HepG2 (cell line): ENCODE data around the gene RFC1. TPM values are rescaled to one million over a fixed set of nuclear protein-coding genes. Genes with fewer than 3 reads are reported as not detected.

ENCODE experiments used
- AGO1 ChIP-seq: fragments of 200-400 bp; formaldehyde crosslinking; IDR thresholded peaks from 2 replicates; pipeline ENCODE4 v1.6.1; 2017; ENCODE audit warnings: mild to moderate bottlenecking, low read depth, low read length, moderate library complexity; ENCODE audit not compliant: poor library complexity, severe bottlenecking
- ATAD3A ChIP-seq: sonication (generic); formaldehyde crosslinking; IDR thresholded peaks from 2 replicates; pipeline ENCODE4 v1.4.0; 2020; ENCODE audit warnings: missing genetic modification reagents
- CREM ChIP-seq, 2 experiments: sonication (generic) in 1 of 2; formaldehyde crosslinking in 1 of 2; IDR thresholded peaks; 2 replicates each; pipeline versions ENCODE4 v1.4.0 to v1.6.1; 2016 to 2020; ENCODE audit warnings: antibody characterized with exemption in 1 of 2, mild to moderate bottlenecking in 1 of 2, missing genetic modification reagents in 1 of 2
- DNMT3B ChIP-seq: conservative IDR thresholded peaks from 2 replicates; pipeline ENCODE4 v1.6.1; 2016; ENCODE audit warnings: missing biosample characterization, control low read depth
- DPF2 ChIP-seq: sonication (generic); formaldehyde crosslinking; IDR thresholded peaks from 2 replicates; pipeline ENCODE4 v1.4.0; 2020; ENCODE audit warnings: mild to moderate bottlenecking, low read depth, missing genetic modification reagents, borderline replicate concordance
- EP300 ChIP-seq, 3 experiments: sonication (generic) in 1 of 3; formaldehyde crosslinking in 1 of 3; IDR thresholded peaks; 2 replicates each; pipeline versions ENCODE4 v1.5.1 to v1.6.1; 2011 to 2020; ENCODE audit warnings: low read depth in 2 of 3, low read length in 2 of 3, borderline replicate concordance in 1 of 3, improper control_type of control experiment in 1 of 3, mild to moderate bottlenecking in 1 of 3, missing genetic modification reagents in 1 of 3, moderate library complexity in 1 of 3
- JARID2 ChIP-seq: sonication (generic); formaldehyde crosslinking; IDR thresholded peaks from 2 replicates; pipeline ENCODE4 v1.8.1; 2023; ENCODE audit warnings: missing genetic modification reagents, inconsistent platforms; ENCODE audit not compliant: insufficient replicate concordance
- KDM2A ChIP-seq: sonication (generic); formaldehyde crosslinking; IDR thresholded peaks from 2 replicates; pipeline ENCODE4 v1.4.0; 2020; ENCODE audit warnings: low read depth, missing genetic modification reagents, borderline replicate concordance
- KLF15 ChIP-seq: sonication (generic); formaldehyde crosslinking; IDR thresholded peaks from 2 replicates; pipeline ENCODE4 v1.8.1; 2023; ENCODE audit warnings: borderline replicate concordance, mild to moderate bottlenecking, inconsistent platforms, missing genetic modification reagents, mixed read lengths
- MAFG ChIP-seq: sonication (generic); formaldehyde crosslinking; IDR thresholded peaks from 2 replicates; pipeline ENCODE4 v1.5.1; 2020; ENCODE audit warnings: mild to moderate bottlenecking, missing genetic modification reagents
- MAZ ChIP-seq, 2 experiments: sonication (generic) in 1 of 2; formaldehyde crosslinking in 1 of 2; IDR thresholded peaks; 2 replicates each; pipeline versions ENCODE4 v1.5.0 to v1.6.1; 2012 to 2020; ENCODE audit warnings: low read depth in 2 of 2, mild to moderate bottlenecking in 2 of 2, borderline replicate concordance in 1 of 2, improper control_type of control experiment in 1 of 2, low read length in 1 of 2, missing genetic modification reagents in 1 of 2, moderate library complexity in 1 of 2
- MBNL3 ChIP-seq: fragments of 250-450 bp; sonication (Bioruptor Pico); conservative IDR thresholded peaks from 2 replicates; pipeline ENCODE4 v1.8.0; 2022; ENCODE audit warnings: mild to moderate bottlenecking, inconsistent platforms
- MTA1 ChIP-seq: sonication (generic); formaldehyde crosslinking; IDR thresholded peaks from 2 replicates; pipeline ENCODE4 v1.4.0; 2020; ENCODE audit warnings: missing genetic modification reagents, mild to moderate bottlenecking, borderline replicate concordance
- NPAS2 ChIP-seq: sonication (generic); formaldehyde crosslinking; IDR thresholded peaks from 2 replicates; pipeline ENCODE4 v1.8.0; 2022; ENCODE audit warnings: mild to moderate bottlenecking, missing genetic modification reagents, borderline replicate concordance
- SP4 ChIP-seq: sonication (generic); formaldehyde crosslinking; IDR thresholded peaks from 2 replicates; pipeline ENCODE4 v1.8.1; 2023; ENCODE audit warnings: mild to moderate bottlenecking, missing genetic modification reagents
- ZNF234 ChIP-seq: sonication (generic); formaldehyde crosslinking; conservative IDR thresholded peaks from 2 replicates; pipeline ENCODE4 v1.5.1; 2020; ENCODE audit warnings: mild to moderate bottlenecking, missing genetic modification reagents
- ZNF607 ChIP-seq: sonication (generic); formaldehyde crosslinking; IDR thresholded peaks from 2 replicates; pipeline ENCODE4 v1.5.1; 2020; ENCODE audit warnings: missing genetic modification reagents, mild to moderate bottlenecking, borderline replicate concordance
- ZNF768 ChIP-seq: sonication (generic); formaldehyde crosslinking; IDR thresholded peaks from 2 replicates; pipeline ENCODE4 v1.4.0; 2020; ENCODE audit warnings: missing genetic modification reagents
- ZNF775 ChIP-seq: sonication (generic); formaldehyde crosslinking; IDR thresholded peaks from 2 replicates; pipeline ENCODE4 v1.4.0; 2020; ENCODE audit warnings: missing genetic modification reagents, mild to moderate bottlenecking, moderate library complexity, borderline replicate concordance
- ZNF790 ChIP-seq: sonication (generic); formaldehyde crosslinking; IDR thresholded peaks from 2 replicates; pipeline ENCODE4 v1.8.0; 2022; ENCODE audit warnings: missing genetic modification reagents, mild to moderate bottlenecking, borderline replicate concordance
- polyA plus RNA-seq, 8 experiments: library from polyadenylated mRNA; depleted of rRNA in 3 of 8; stranded (reverse) in 7 of 8; unstranded in 1 of 8; fragments of >200 nt; fragmentation: Illumina TruSeq in 4 of 8; extraction: Trizol in 4 of 8; gene quantifications; 2 replicates each; pipeline versions ENCODE4 v1.2.1 to v1.2.3, GENCODE V29; 2011 to 2016; ENCODE audit warnings: low read depth in 4 of 8, missing spikeins in 1 of 8, mixed read lengths in 1 of 8; ENCODE audit not compliant: insufficient read depth in 1 of 8
- total RNA-seq, 5 experiments: library from RNA; depleted of rRNA; stranded (reverse); fragments of >200 nt; fragmentation: Illumina TruSeq; extraction: Trizol; gene quantifications; 2 replicates each; pipeline ENCODE4 v1.2.3, GENCODE V29; 2016; ENCODE audit warnings: low read depth in 1 of 5
- TF ChIP-seq, protein P1 (sequence below): IDR thresholded peaks from 2 replicates; pipeline ENCODE4 v1.6.1; 2016; ENCODE audit warnings: control low read depth
- TF ChIP-seq, protein P2 (sequence below): sonication (generic); formaldehyde crosslinking; IDR thresholded peaks from 2 replicates; pipeline ENCODE4 v1.4.0; 2020; ENCODE audit warnings: missing genetic modification reagents, mild to moderate bottlenecking, borderline replicate concordance

Gene RFC1
- total and polyA plus RNA-seq, 2 of the 13 experiments (the other 11 are each of a cell fraction or from before 2014, with no cell fraction given) = 15.9 to 78.8 TPM

DNA sequence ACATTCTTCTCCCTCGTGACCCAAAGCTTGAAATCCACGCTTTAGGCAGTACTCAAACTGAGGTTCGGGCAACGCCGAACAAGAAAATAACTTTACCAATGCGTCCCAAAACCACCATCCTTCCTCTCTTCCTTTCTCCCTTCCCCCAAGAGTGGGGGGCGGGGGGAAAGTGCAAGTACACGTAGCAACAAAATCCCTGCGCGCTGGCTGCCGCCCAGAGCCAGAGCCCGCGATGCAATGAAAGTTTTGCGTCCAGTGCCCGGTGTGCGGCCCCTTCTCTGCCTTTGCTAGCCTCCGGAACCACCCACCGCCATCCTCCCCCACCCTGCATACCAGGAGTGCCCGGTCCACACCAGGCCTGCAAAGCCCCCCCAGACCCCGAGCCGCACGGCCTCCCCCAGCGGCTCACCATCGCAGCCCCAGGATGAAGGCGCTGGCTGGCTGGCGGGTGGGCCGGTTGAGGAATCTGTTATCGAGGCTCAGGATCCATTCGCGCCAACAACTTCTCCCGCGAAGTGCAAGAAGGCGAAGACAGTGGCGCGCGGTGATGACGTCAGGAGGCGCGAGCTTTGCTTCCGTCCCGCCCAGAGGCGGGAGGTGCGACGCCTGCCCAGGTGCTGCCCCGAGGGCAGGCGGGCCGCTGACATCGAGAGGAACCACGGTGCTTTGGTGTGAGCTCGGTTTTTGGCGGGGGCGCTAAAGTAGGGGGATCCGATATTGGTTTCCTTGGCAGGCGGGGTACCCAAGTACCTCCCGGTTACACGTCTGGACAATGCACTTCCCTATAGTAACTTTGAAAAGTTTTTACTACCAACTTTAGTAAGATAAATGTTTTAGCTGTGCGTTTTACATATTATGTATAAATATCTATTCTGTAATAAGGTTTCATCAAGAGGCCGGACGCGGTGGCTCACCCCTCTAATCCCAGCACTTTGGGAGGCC lies at the start of gene RFC1 (continued):
- TF ChIP-seq, protein P1, sequence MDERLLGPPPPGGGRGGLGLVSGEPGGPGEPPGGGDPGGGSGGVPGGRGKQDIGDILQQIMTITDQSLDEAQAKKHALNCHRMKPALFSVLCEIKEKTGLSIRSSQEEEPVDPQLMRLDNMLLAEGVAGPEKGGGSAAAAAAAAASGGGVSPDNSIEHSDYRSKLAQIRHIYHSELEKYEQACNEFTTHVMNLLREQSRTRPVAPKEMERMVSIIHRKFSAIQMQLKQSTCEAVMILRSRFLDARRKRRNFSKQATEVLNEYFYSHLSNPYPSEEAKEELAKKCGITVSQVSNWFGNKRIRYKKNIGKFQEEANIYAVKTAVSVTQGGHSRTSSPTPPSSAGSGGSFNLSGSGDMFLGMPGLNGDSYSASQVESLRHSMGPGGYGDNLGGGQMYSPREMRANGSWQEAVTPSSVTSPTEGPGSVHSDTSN (CRISPR knock-in tag) = no peak
- TF ChIP-seq ZNF768 (CRISPR knock-in tag) (peak; percentile 69; the same call in 1 of the 2 replicates), CREM (IDR thresholded peaks at IDR 0.05) (peak; percentile 98), CREM (CRISPR knock-in tag; IDR thresholded peaks at IDR 0.05) (peak; percentile 87), MAZ (IDR thresholded peaks at IDR 0.05; ENCODE audit: borderline replicate concordance, low read depth, low read length) (no peak), MAZ (CRISPR knock-in tag; IDR thresholded peaks at IDR 0.05; ENCODE audit: low read depth) (peak; percentile 85), AGO1 (peak; percentile 62), KLF15 (peak; percentile 97), ATAD3A (CRISPR knock-in tag) (no peak; the same call in 1 of the 2 replicates), DPF2 (CRISPR knock-in tag) (peak; percentile 68; the same call in 1 of the 2 replicates), DNMT3B (peak; percentile 99), MBNL3 (CRISPR knock-in tag) (no peak), JARID2 (CRISPR knock-in tag) (no peak), ZNF775 (CRISPR knock-in tag) (peak; percentile 96), EP300 (IDR thresholded peaks at IDR 0.05; ENCODE audit: low read depth in 2 of 2, low read length in 2 of 2) (no peak), EP300 (CRISPR knock-in tag; IDR thresholded peaks at IDR 0.05; ENCODE audit: borderline replicate concordance) (peak; percentile 14; the same call in 1 of the 2 replicates), ZNF607 (CRISPR knock-in tag) (peak; percentile 99), SP4 (CRISPR knock-in tag) (peak; percentile 93), MTA1 (peak; percentile 95; the same call in 1 of the 2 replicates), ZNF234 (CRISPR knock-in tag) (peak; percentile 89; the same call in 1 of the 2 replicates), NPAS2 (CRISPR knock-in tag) (no peak), MAFG (CRISPR knock-in tag) (no peak), KDM2A (CRISPR knock-in tag) (peak; percentile 95), ZNF790 (CRISPR knock-in tag) (peak; percentile 81; the same call in 1 of the 2 replicates)
- TF ChIP-seq, protein P2, sequence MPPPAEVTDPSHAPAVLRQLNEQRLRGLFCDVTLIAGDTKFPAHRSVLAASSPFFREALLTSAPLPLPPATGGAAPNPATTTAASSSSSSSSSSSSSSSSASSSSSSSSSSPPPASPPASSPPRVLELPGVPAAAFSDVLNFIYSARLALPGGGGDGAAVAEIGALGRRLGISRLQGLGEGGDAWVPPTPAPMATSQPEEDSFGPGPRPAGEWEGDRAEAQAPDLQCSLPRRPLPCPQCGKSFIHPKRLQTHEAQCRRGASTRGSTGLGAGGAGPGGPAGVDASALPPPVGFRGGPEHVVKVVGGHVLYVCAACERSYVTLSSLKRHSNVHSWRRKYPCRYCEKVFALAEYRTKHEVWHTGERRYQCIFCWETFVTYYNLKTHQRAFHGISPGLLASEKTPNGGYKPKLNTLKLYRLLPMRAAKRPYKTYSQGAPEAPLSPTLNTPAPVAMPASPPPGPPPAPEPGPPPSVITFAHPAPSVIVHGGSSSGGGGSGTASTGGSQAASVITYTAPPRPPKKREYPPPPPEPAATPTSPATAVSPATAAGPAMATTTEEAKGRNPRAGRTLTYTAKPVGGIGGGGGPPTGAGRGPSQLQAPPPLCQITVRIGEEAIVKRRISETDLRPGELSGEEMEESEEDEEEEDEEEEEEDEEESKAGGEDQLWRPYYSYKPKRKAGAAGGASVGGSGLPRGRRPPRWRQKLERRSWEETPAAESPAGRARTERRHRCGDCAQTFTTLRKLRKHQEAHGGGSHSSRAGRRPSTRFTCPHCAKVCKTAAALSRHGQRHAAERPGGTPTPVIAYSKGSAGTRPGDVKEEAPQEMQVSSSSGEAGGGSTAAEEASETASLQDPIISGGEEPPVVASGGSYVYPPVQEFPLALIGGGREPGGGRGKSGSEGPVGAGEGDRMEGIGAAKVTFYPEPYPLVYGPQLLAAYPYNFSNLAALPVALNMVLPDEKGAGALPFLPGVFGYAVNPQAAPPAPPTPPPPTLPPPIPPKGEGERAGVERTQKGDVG (CRISPR knock-in tag) = peak; percentile 94; the same call in 1 of the 2 replicates
